SU-DHL-6 (cell line): ENCODE data around the gene TMEM167A.

Experiments
- EZH2phosphoT487 ChIP-seq: fragments of 200-600 bp; sonication (generic), shearing (Covaris generic); conservative IDR thresholded peaks from 2 replicates; pipeline ENCODE4 v1.6.1; 2018; ENCODE audit warnings: mild to moderate bottlenecking, antibody characterized with exemption, low read length, moderate library complexity, mixed read lengths
- TF ChIP-seq, protein P1 (sequence below): fragments of 200-600 bp; sonication (generic); IDR thresholded peaks from one replicate; pipeline ENCODE4 v1.5.1; 2017; ENCODE audit warnings: antibody characterized with exemption, mild to moderate bottlenecking, low read length, moderate library complexity; ENCODE audit not compliant: insufficient read depth, poor library complexity, severe bottlenecking

DNA sequence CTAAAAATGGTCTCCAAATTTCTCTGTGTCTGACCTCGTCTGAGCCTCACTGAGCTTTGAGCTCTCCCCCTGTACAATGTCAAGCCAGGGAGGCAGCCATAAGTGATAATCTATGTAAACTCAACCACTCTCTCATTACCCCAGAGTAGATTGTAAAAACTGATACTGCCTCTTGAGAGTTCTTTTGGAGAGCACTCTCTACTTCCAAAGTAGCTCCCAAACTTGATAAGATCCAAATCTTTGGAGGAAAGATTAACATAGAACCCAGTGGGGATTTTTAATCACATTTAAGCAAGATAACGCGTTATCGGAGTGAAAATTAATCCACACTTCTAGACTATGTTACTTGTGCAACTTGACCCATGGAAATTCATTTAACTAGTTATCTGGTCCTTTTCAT lies 54.9 kb downstream of the TMEM167A start:
- TF ChIP-seq, protein P1, sequence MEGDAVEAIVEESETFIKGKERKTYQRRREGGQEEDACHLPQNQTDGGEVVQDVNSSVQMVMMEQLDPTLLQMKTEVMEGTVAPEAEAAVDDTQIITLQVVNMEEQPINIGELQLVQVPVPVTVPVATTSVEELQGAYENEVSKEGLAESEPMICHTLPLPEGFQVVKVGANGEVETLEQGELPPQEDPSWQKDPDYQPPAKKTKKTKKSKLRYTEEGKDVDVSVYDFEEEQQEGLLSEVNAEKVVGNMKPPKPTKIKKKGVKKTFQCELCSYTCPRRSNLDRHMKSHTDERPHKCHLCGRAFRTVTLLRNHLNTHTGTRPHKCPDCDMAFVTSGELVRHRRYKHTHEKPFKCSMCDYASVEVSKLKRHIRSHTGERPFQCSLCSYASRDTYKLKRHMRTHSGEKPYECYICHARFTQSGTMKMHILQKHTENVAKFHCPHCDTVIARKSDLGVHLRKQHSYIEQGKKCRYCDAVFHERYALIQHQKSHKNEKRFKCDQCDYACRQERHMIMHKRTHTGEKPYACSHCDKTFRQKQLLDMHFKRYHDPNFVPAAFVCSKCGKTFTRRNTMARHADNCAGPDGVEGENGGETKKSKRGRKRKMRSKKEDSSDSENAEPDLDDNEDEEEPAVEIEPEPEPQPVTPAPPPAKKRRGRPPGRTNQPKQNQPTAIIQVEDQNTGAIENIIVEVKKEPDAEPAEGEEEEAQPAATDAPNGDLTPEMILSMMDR: no peak
- TF ChIP-seq EZH2phosphoT487: no peak
